ENCODE data around the gene EFCAB11. TPM values are rescaled to one million over a fixed set of nuclear protein-coding genes. Genes with fewer than 3 reads are reported as not detected.

The EFCAB11 gene
- total and polyA plus RNA-seq, 2 donors (not counting 1 experiment from before 2014, with no cell fraction given) = 4.2 to 13.8 TPM

GRCh38 chr14:89771251-89771650 lies 183.3 kb downstream of the EFCAB11 start:
- WGBS (ENCODE audit: insufficient coverage) = no CpG with 5 or more reads among the region's 3 CpGs
- intact Hi-C loops (cut with micrococcal nuclease) = loop anchor here (5.0 kb wide), 1 partner anchor 146 kb away; no protein-coding TSS in a partner anchor
- no peaks in the 10 kb centered on the region for H4K20me1 ChIP-seq (ENCODE audit: control insufficient read depth, insufficient read depth, low read length, poor library complexity, severe bottlenecking)
- no peak overlapping the region for H3K4me3 ChIP-seq (ENCODE audit: control extremely low read depth in 1 of 5, extremely low read depth in 1 of 5, insufficient read depth in 1 of 5, low read depth in 2 of 5, low read length in 4 of 5)
- no peak for ATAC-seq (ENCODE audit: low read depth)
- peaks cover 32 to 36% of the 10 kb centered on the region in 2 donors for H3K4me1 ChIP-seq (ENCODE audit: control insufficient read depth in 2 of 2, insufficient read depth in 2 of 2, low read length in 2 of 2)
- ChIA-PET POLR2A (no interaction called here), CTCF (interaction anchor here (1.1 to 2.4 kb wide), 6 partner anchors 10 to 744 kb away, joined by 3 to 15 read pairs (median 4); no protein-coding TSS in a partner anchor)
- H3K36me3 ChIP-seq (replicated peaks in 1 of 2; ENCODE audit: control extremely low read depth in 1 of 2, control insufficient read depth in 1 of 2, extremely low read depth in 1 of 2, insufficient read depth in 2 of 2, low read length in 1 of 2) = no peaks in the 10 kb centered on the region
- no peaks in the 10 kb centered on the region for H3K9me3 ChIP-seq (ENCODE audit: control extremely low read depth in 1 of 3, control insufficient read depth in 2 of 3, insufficient read depth in 1 of 3, low read length in 2 of 3)
- Mint-ChIP-seq H3K27me3 (no peaks in the 10 kb centered on the region), H3K27ac (no peak overlapping the region), H3K4me3 (no peak overlapping the region), H3K9me3 (ENCODE audit: insufficient read depth) (no peaks in the 10 kb centered on the region), H3K4me1 (peaks cover 37% of the 10 kb centered on the region)
- H3K27me3 ChIP-seq (replicated peaks in 1 of 4; ENCODE audit: control extremely low read depth in 1 of 4, control insufficient read depth in 3 of 4, insufficient read depth in 4 of 4, low read length in 3 of 4) = no peaks in the 10 kb centered on the region
- H2AFZ ChIP-seq (ENCODE audit: insufficient read depth, low read depth, low read length, poor library complexity, severe bottlenecking) = no peak overlapping the region
- no peak overlapping the region for H3K27ac ChIP-seq (ENCODE audit: low read length in 2 of 2)
- no peak overlapping the region for H3K4me2 ChIP-seq (replicated peaks; ENCODE audit: low read depth, low read length, poor library complexity, severe bottlenecking)
- DNase-seq = no peak
- no peak overlapping the region for H3K9ac ChIP-seq (ENCODE audit: low read length)
- no peaks in the 10 kb centered on the region for H3K79me2 ChIP-seq (ENCODE audit: control insufficient read depth, insufficient read depth, low read length)
- no peak for TF ChIP-seq EZH2 (IDR thresholded peaks at IDR 0.05; ENCODE audit: borderline replicate concordance, insufficient read depth, low read depth, low read length, poor library complexity, severe bottlenecking)
- TF ChIP-seq, protein P1, sequence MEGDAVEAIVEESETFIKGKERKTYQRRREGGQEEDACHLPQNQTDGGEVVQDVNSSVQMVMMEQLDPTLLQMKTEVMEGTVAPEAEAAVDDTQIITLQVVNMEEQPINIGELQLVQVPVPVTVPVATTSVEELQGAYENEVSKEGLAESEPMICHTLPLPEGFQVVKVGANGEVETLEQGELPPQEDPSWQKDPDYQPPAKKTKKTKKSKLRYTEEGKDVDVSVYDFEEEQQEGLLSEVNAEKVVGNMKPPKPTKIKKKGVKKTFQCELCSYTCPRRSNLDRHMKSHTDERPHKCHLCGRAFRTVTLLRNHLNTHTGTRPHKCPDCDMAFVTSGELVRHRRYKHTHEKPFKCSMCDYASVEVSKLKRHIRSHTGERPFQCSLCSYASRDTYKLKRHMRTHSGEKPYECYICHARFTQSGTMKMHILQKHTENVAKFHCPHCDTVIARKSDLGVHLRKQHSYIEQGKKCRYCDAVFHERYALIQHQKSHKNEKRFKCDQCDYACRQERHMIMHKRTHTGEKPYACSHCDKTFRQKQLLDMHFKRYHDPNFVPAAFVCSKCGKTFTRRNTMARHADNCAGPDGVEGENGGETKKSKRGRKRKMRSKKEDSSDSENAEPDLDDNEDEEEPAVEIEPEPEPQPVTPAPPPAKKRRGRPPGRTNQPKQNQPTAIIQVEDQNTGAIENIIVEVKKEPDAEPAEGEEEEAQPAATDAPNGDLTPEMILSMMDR (IDR thresholded peaks at IDR 0.05) = no peak

- H3K27ac Mint-ChIP-seq = peak overlapping the region; percentile 54
- intact Hi-C loops (cut with micrococcal nuclease) = loop anchor here (1.0 to 5.0 kb wide), 11 partner anchors 47 to 741 kb away; partner anchors contain the start of gene FOXN3
- TF ChIP-seq, protein P1 (IDR thresholded peaks at IDR 0.05) = peak; percentile 82
- TF ChIP-seq EZH2 (IDR thresholded peaks at IDR 0.05; ENCODE audit: borderline replicate concordance, insufficient read depth, low read depth, low read length, poor library complexity, severe bottlenecking) = no peak
- peaks cover 0 to 8% (median 0%) of the 10 kb centered on the region in 3 donors for H3K9me3 ChIP-seq (ENCODE audit: control extremely low read depth in 1 of 3, control insufficient read depth in 2 of 3, insufficient read depth in 1 of 3, low read length in 2 of 3)
- H3K9me3 Mint-ChIP-seq (ENCODE audit: insufficient read depth) = no peaks in the 10 kb centered on the region
- H2AFZ ChIP-seq (ENCODE audit: insufficient read depth, low read depth, low read length, poor library complexity, severe bottlenecking) = peak overlapping the region; percentile 62
- peak overlapping the region in 1 of 2 donors; percentile 52 for H3K27ac ChIP-seq (ENCODE audit: low read length in 2 of 2)
- CTCF ChIA-PET = interaction anchor here (0.8 to 4.9 kb wide), 14 partner anchors 16 to 740 kb away, joined by 3 to 36 read pairs (median 4); no protein-coding TSS in a partner anchor
- H4K20me1 ChIP-seq (ENCODE audit: control insufficient read depth, insufficient read depth, low read length, poor library complexity, severe bottlenecking) = no peaks in the 10 kb centered on the region
- H3K4me3 ChIP-seq (ENCODE audit: control extremely low read depth in 1 of 5, extremely low read depth in 1 of 5, insufficient read depth in 1 of 5, low read depth in 2 of 5, low read length in 4 of 5) = peak overlapping the region in 1 of 5 experiments; percentile 23
- POLR2A ChIA-PET = no interaction called here
- peaks cover 17 to 19% of the 10 kb centered on the region in 2 donors for H3K4me1 ChIP-seq (ENCODE audit: control insufficient read depth in 2 of 2, insufficient read depth in 2 of 2, low read length in 2 of 2)
- peak overlapping the region; percentile 16 for H3K9ac ChIP-seq (ENCODE audit: low read length)
- H3K4me3 Mint-ChIP-seq = peak overlapping the region; percentile 26
- H3K27me3 Mint-ChIP-seq = no peaks in the 10 kb centered on the region
- peak overlapping the region; percentile 63 for H3K4me2 ChIP-seq (replicated peaks; ENCODE audit: low read depth, low read length, poor library complexity, severe bottlenecking)
- H3K36me3 ChIP-seq (replicated peaks in 1 of 2; ENCODE audit: control extremely low read depth in 1 of 2, control insufficient read depth in 1 of 2, extremely low read depth in 1 of 2, insufficient read depth in 2 of 2, low read length in 1 of 2) = no peaks in the 10 kb centered on the region
- peaks cover 29% of the 10 kb centered on the region for H3K4me1 Mint-ChIP-seq
- DNase-seq (peak; percentile 83), ATAC-seq (ENCODE audit: low read depth) (peak; percentile 88)
- H3K79me2 ChIP-seq (ENCODE audit: control insufficient read depth, insufficient read depth, low read length) = no peaks in the 10 kb centered on the region
- WGBS (ENCODE audit: insufficient coverage) = 33% methylated on average over 1 of the region's 4 CpGs
- H3K27me3 ChIP-seq (replicated peaks in 1 of 4; ENCODE audit: control extremely low read depth in 1 of 4, control insufficient read depth in 3 of 4, insufficient read depth in 4 of 4, low read length in 3 of 4) = no peaks in the 10 kb centered on the region
These were observed 186.7 kb downstream of the EFCAB11 start for GRCh38 chr14:89767861-89768268.

All from B cell (primary cell).